Neural crest cell (in vitro differentiated cells): ENCODE data around the gene CLCN5. TPM values are rescaled to one million over a fixed set of nuclear protein-coding genes. Genes with fewer than 3 reads are reported as not detected.

ENCODE experiments used
- DNase-seq: peaks from one replicate; pipeline ENCODE4 v3.0.0; 2021; ENCODE audit warnings: low read depth, mixed read lengths, low spot score
- H3K27ac Mint-ChIP-seq: one replicate; pipeline ENCODE4 v1.8.0; 2021; ENCODE audit warnings: mild to moderate bottlenecking, mixed read lengths; ENCODE audit not compliant: unreplicated experiment
- H3K27me3 Mint-ChIP-seq: 2 replicates; pipeline ENCODE4 v1.8.0; 2021; ENCODE audit warnings: low read depth, mild to moderate bottlenecking, mixed read lengths
- H3K36me3 Mint-ChIP-seq: 2 replicates; pipeline ENCODE4 v1.8.0; 2021; ENCODE audit warnings: low read depth, mild to moderate bottlenecking, mixed read lengths
- H3K4me1 Mint-ChIP-seq: 2 replicates; pipeline ENCODE4 v1.8.0; 2021; ENCODE audit warnings: mixed read lengths
- H3K4me3 Mint-ChIP-seq: one replicate; pipeline ENCODE4 v1.8.0; 2021; ENCODE audit warnings: mild to moderate bottlenecking, mixed read lengths
- H3K9me3 Mint-ChIP-seq: 2 replicates; pipeline ENCODE4 v1.8.0; 2021; ENCODE audit warnings: mixed read lengths
- total RNA-seq: library from RNA; stranded (reverse); gene quantifications from 2 replicates; pipeline ENCODE4 v1.2.1, GENCODE V29; 2021
- TF ChIP-seq, protein P1 (sequence below): fragments of 200-600 bp; sonication (generic); conservative IDR thresholded peaks from 2 replicates; pipeline ENCODE4 v1.5.0; 2021; ENCODE audit warnings: antibody characterized with exemption, mild to moderate bottlenecking

Gene CLCN5
- total RNA-seq, 1 donor from 2014 or later, result 16.7 TPM

DNA sequence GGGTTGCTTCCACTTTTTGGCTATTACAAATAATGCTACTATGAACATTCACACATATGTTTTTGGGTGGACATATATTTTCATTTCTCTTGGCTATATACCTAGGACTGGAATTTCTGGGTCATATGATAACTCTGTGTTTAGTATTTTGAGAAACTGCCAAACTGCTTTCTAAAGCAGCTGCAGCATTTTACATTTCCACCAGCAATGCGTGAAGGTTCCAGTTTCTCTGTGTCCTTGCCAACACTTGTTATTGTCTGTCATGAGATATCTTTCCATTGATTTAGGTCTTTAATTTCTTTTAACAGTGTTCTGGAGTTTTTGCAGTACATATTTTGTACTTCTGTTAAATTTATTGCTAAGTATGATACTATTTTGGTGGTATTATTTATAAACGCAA is 48.3 kb downstream of the CLCN5 start:
- H3K4me1 Mint-ChIP-seq, result no peaks in the 10 kb centered on the region
- peaks cover 21% of the 10 kb centered on the region for H3K36me3 Mint-ChIP-seq
- TF ChIP-seq, protein P1, sequence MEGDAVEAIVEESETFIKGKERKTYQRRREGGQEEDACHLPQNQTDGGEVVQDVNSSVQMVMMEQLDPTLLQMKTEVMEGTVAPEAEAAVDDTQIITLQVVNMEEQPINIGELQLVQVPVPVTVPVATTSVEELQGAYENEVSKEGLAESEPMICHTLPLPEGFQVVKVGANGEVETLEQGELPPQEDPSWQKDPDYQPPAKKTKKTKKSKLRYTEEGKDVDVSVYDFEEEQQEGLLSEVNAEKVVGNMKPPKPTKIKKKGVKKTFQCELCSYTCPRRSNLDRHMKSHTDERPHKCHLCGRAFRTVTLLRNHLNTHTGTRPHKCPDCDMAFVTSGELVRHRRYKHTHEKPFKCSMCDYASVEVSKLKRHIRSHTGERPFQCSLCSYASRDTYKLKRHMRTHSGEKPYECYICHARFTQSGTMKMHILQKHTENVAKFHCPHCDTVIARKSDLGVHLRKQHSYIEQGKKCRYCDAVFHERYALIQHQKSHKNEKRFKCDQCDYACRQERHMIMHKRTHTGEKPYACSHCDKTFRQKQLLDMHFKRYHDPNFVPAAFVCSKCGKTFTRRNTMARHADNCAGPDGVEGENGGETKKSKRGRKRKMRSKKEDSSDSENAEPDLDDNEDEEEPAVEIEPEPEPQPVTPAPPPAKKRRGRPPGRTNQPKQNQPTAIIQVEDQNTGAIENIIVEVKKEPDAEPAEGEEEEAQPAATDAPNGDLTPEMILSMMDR, result no peak
- H3K27ac Mint-ChIP-seq, result no peak overlapping the region
- DNase-seq, result no peak
- no peaks in the 10 kb centered on the region for H3K27me3 Mint-ChIP-seq
- H3K4me3 Mint-ChIP-seq, result no peak overlapping the region
- H3K9me3 Mint-ChIP-seq, result peaks cover 21% of the 10 kb centered on the region

DNA sequence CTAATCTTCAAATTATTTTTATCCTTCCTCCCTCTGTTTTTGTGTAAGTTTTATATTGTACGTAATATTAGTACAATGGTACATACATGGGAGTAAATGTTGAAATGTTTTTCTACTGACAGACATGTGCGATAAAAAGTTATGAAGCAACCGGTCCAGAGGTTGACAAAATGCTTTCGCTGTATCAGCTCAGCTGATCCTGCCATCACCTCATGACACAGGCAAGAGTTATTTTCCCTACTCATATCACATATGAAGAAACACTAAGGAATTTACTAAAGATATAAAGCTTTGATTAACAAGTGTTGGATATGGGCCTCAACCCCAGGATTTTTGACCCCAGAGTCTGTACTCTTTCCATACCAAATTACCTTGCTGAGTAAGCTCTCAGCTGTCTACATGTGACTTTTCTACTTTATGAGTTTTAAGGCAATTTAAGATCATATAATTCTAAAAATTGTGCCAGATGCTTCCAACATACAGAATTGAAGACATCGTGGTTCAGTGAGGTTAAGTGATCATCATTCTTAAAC is 50.0 kb downstream of the CLCN5 start:
- no peak for DNase-seq
- Mint-ChIP-seq H3K4me3 (no peak overlapping the region), H3K9me3 (peaks cover 21% of the 10 kb centered on the region), H3K36me3 (peaks cover 21% of the 10 kb centered on the region), H3K27ac (no peak overlapping the region), H3K4me1 (no peaks in the 10 kb centered on the region), H3K27me3 (no peaks in the 10 kb centered on the region)
- TF ChIP-seq, protein P1, result no peak

DNA sequence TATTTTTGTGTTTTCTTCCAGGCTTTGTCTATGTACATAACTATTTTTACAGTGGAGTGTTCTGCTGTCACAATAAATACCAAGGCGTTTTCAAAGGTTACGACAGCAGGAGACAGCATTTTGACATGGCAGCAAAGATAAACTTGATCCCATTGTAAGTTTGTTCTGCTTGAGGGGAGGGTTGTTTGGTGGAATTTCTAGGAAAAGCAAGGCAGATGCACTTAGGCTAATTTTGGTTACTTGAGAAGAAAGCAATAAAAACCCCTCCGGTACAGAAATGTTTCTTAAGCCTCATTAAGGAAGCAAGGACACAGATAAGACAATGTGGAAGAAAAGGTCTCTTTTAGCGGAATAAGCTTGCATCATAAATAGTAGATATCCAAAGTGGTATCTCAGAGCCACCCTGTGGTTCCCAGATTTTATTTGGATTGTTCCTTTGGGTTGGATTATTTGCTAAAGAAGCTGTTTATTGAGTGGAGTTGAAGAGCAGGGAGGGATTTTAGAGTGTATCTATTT is 54.3 kb downstream of the CLCN5 start:
- TF ChIP-seq, protein P1, result no peak
- DNase-seq, result no peak
- Mint-ChIP-seq H3K27me3 (no peaks in the 10 kb centered on the region), H3K27ac (no peak overlapping the region), H3K4me1 (peaks cover 7% of the 10 kb centered on the region), H3K36me3 (peaks cover 15% of the 10 kb centered on the region), H3K9me3 (peaks cover 11% of the 10 kb centered on the region), H3K4me3 (no peak overlapping the region)

DNA sequence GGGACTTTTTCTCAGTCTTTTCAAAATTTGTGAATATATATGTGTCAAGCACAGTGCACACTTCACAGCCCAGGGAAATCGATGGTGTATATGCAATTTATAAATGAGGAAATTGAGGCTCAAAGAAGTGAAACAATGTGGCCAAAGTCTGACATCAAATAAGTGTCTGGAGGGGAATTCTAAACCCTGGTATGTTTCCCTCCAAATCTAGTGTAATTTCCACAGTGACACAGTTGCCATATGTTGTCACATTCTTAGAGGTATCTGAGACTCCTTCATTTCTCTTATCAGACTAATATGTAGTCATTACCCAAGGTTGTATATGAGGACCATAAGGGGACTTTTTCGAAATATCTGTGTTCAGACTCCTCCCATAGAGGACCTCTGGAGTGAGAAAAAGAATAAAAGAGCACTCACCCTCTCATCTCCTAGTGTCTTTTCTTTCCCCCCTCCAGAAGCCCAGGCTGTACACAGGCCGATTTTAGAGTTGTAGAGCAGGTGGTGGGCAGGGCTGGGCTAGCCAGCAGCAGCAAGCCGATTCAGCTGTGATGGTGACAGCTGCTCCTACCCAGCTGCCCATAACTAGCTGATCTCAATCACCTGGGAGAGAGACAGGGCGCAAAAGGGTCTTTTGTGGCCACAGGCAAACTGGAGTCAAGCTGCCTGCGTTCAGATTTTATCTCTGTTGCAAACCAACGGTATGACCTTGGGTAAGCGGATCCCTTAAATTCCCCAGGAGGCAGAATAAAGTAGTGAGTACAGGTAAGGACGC is 55.1 kb downstream of the CLCN5 start:
- Mint-ChIP-seq H3K27me3 (no peaks in the 10 kb centered on the region), H3K9me3 (peaks cover 11% of the 10 kb centered on the region), H3K4me3 (no peak overlapping the region), H3K4me1 (peaks cover 14% of the 10 kb centered on the region), H3K27ac (peak overlapping the region; percentile 20), H3K36me3 (peaks cover 15% of the 10 kb centered on the region)
- no peak for DNase-seq
- TF ChIP-seq, protein P1, result no peak

DNA sequence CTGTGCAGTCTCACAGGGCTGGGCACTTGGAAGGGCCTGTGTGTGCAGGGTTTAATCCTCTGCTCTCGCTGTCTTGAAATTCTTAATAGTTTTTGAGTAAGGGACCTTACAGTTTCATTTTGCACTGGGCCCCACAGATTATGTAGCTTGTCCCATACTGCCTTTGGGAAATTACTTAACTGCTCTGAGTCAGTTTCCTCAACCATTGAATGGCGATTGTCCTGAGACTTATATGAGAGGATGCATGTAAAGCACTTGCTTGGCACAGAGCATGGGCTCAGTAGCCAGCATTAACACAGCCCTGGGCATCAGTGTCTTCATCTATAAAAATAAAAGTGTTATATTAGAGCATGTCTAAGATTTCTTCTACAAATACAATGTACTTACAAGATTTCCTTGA is 55.8 kb downstream of the CLCN5 start:
- Mint-ChIP-seq H3K36me3 (peaks cover 15% of the 10 kb centered on the region), H3K27ac (no peak overlapping the region)

More for the DNA sequence above, 55.8 kb downstream of the CLCN5 start:
- peaks cover 11% of the 10 kb centered on the region for H3K9me3 Mint-ChIP-seq
- no peak for DNase-seq
- H3K4me3 Mint-ChIP-seq, result no peak overlapping the region
- no peaks in the 10 kb centered on the region for H3K27me3 Mint-ChIP-seq
- TF ChIP-seq, protein P1, result no peak
- peaks cover 21% of the 10 kb centered on the region for H3K4me1 Mint-ChIP-seq
